Suprapubic skin (tissue), 4 donors: ENCODE data around the gene HBG2.

Source experiments
- POLR2A ChIP-seq, 2 donors: fragments of 450-650 bp; IDR thresholded peaks; one replicate each; pipeline ENCODE4 v1.6.1; 2017; ENCODE audit warnings: antibody characterized with exemption in 2 of 2, mild to moderate bottlenecking in 2 of 2, moderate library complexity in 2 of 2
- POLR2AphosphoS5 ChIP-seq, 3 donors: sonication (generic); formaldehyde crosslinking; IDR thresholded peaks; one replicate each; pipeline ENCODE4 v1.6.1; 2017; ENCODE audit warnings: antibody characterized with exemption in 3 of 3
- TF ChIP-seq, protein P1 (sequence below), 2 donors: fragments of 200-600 bp in 1 of 2; fragments of 450-650 bp in 1 of 2; sonication (generic) in 1 of 2; IDR thresholded peaks; one replicate each; pipeline ENCODE4 v1.5.1; 2016 to 2019; ENCODE audit warnings: antibody characterized with exemption in 2 of 2, mild to moderate bottlenecking in 1 of 2, moderate library complexity in 1 of 2

DNA sequence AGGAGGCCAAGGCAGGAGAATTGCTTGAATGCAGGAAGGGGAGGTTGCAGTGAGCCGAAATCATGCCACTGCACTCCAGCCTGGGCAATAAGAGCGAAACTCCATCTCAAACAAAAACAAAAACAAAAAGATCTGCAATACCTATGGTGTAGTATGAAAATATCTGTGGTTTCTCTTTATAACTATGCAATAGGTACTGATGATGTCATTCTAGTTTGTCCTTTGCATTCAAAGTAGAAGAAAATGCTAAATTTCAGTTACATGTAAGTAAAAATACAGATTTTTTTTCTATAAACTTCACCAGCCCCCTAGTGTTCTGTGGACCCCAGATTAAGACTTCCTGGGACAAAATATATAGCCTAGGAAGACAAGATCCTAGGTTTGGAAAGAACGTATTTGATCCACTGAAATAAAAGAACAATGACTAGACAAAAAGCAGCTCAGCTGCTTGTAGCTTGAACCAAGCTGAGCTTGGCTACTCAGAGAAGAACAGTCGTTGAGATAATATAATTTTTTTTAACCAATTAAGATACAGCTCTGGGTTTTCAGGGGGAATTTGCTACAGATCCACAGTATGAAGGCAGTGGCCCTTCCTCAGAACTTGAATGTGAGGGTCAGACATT is 17.9 kb upstream of the HBG2 start:
- TF ChIP-seq, protein P1, sequence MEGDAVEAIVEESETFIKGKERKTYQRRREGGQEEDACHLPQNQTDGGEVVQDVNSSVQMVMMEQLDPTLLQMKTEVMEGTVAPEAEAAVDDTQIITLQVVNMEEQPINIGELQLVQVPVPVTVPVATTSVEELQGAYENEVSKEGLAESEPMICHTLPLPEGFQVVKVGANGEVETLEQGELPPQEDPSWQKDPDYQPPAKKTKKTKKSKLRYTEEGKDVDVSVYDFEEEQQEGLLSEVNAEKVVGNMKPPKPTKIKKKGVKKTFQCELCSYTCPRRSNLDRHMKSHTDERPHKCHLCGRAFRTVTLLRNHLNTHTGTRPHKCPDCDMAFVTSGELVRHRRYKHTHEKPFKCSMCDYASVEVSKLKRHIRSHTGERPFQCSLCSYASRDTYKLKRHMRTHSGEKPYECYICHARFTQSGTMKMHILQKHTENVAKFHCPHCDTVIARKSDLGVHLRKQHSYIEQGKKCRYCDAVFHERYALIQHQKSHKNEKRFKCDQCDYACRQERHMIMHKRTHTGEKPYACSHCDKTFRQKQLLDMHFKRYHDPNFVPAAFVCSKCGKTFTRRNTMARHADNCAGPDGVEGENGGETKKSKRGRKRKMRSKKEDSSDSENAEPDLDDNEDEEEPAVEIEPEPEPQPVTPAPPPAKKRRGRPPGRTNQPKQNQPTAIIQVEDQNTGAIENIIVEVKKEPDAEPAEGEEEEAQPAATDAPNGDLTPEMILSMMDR (IDR thresholded peaks at IDR 0.05): no peak
- no peak for TF ChIP-seq POLR2A (IDR thresholded peaks at IDR 0.05)
- no peak for TF ChIP-seq POLR2AphosphoS5 (IDR thresholded peaks at IDR 0.05)
